Fibroblast of skin of scalp (primary cell): ENCODE measurements around the gene PLPP4.

Source experiments
- DNase-seq: peaks from one replicate; pipeline ENCODE4 v3.0.0-alpha.2; 2013

PLPP4 gene

GRCh38 chr10:120613180-120613579, 156.2 kb downstream of the PLPP4 start:
- no peak for DNase-seq

- DNase-seq, result no peak
These were observed 157.7 kb downstream of the PLPP4 start for GRCh38 chr10:120614680-120615079.

DNA sequence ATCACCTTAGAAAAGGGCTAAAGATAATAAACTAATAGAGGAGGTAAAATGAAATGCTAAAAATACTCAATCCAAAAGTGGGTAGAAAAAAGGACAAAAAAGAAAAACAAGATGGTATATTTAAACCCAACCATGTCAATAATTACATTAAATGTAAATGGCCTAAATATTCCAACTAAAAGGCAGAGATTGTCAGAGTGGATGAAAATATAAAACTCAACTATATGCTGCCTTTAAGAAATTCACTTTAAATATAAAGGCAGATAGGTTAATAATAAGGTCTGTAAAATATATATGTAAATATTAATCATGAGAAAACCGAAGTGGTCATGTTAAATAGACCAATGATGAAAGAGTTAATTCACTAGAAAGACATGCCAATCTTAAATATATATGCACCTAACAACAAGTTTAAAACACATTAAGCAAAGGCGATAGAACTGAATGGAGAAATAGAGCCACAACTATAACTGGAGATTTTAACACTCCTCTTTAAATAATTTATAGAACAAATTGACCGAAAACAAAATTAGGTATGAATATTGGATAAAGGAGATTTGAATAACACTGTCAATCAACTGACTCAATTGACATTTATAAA, 159.4 kb downstream of the PLPP4 start:
- no peak for DNase-seq

DNA sequence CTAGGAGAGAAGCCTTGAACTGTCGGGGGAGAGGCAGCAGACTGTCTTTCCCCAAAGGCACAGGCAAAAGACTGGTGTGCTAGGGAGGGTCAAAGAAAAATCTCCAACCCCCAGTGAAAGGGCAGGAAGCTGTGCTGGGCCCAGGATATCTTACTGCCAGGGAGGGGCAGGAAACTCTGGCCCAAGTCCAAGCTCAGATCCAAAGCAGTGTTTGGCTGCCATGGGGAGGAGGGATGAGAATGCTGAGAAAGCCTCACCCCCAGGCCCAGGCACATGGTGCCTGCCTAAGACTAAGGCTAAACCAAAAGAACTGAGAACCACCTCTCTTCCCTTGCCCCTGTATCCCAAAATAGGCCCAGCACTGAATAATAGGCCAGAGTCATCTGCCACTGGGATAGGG, 171.2 kb downstream of the PLPP4 start:
- no peak for DNase-seq

DNA sequence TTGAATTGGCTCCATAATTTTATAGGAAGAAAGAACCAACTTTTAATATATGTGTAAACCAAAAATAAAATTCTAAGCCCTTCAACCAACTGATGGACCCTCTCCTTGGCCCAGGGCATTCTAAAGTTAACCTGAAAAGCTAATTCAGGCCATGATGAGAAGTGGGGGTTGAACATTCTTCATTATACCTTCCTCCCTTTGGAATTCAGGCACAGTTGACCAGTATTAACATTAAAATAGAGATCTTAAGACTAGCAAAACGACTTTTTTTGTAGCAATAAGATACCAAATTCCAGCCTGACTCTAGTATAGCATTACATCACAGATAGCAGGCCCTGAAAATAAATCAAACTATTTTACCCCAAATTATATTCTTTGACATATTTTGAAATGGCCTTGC, 173.2 kb downstream of the PLPP4 start:
- no peak for DNase-seq

DNA sequence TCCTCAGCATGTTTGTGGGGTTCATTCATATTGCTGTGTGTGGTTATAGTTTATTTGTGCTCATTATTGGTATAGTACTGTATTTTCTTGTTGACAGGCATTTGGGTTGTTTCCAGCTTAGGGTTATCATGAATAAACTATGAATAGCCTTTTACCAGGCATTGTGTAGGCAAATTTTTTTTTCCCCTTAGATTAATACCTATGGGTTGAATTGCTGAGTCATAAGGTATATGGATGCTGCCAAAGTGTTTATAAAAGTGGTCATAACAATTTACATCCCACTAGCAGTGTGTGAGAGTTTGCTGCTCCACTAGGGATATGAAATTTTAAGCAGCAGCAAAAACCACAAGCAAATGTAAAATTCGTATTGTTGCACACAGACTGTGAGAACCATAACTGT, 175.0 kb downstream of the PLPP4 start:
- no peak for DNase-seq

- no peak for DNase-seq
These were observed 175.9 kb downstream of the PLPP4 start for GRCh38 chr10:120632942-120633341.

- no peak for DNase-seq
These were observed 177.6 kb downstream of the PLPP4 start for GRCh38 chr10:120634659-120635058.
